PFSK-1 (cell line): Measurements from ENCODE around the gene SMC5.

Experiments used
- POLR2AphosphoS5 ChIP-seq: IDR thresholded peaks from 2 replicates; pipeline ENCODE4 v1.6.1; 2012; ENCODE audit warnings: low read depth, mild to moderate bottlenecking, control low read depth, low read length, moderate library complexity
- REST ChIP-seq, 2 experiments: IDR thresholded peaks; 2 replicates each; pipeline versions ENCODE4 v1.6.1 to v1.8.0; 2011 to 2012; ENCODE audit warnings: low read depth in 2 of 2, low read length in 2 of 2, control low read depth in 1 of 2, inconsistent platforms in 1 of 2, mild to moderate bottlenecking in 1 of 2, moderate library complexity in 1 of 2; ENCODE audit not compliant: insufficient read depth in 1 of 2
- SIN3A ChIP-seq: IDR thresholded peaks from 2 replicates; pipeline ENCODE4 v1.6.1; 2012; ENCODE audit warnings: mild to moderate bottlenecking, low read length, moderate library complexity, borderline replicate concordance; ENCODE audit not compliant: insufficient read depth
- TAF1 ChIP-seq: IDR thresholded peaks from 2 replicates; pipeline ENCODE4 v1.6.1; 2012; ENCODE audit warnings: low read length, control low read depth, borderline replicate concordance; ENCODE audit not compliant: insufficient read depth

GRCh38 chr9:70315389-70315788 lies 56.6 kb downstream of the SMC5 start:
- TF ChIP-seq POLR2AphosphoS5 = no peak
- no peak for TF ChIP-seq REST (IDR thresholded peaks at IDR 0.05; ENCODE audit: insufficient read depth in 1 of 2, low read depth in 2 of 2, low read length in 2 of 2)
- no peak for TF ChIP-seq SIN3A
- no peak for TF ChIP-seq TAF1
